Activated naive CD8-positive, alpha-beta T cell treated with anti-CD3 and anti-CD28 coated beads, Interleukin-2, amount 10 ng/mL, durations not matched to agents 7 days and 5 days (primary cell): ENCODE measurements around the gene SPATA6. TPM values are rescaled to one million over a fixed set of nuclear protein-coding genes. Genes with fewer than 3 reads are reported as not detected.
"Not testable (repeated sequence)": the region's sequence is repeated elsewhere in the genome, so short reads cannot be mapped to it uniquely, and the experiment has no call there.

Experiments
- ATAC-seq: fragments of 150-1000 bp; cut with Tn5 transposase; one replicate; pipeline ENCODE4 v1.10.0; 2021; ENCODE audit warnings: low read depth, moderate library complexity
- POLR2A ChIA-PET: fragments of 350-600 bp; sonication (Branson Sonifier 250); formaldehyde crosslinking; loops from one replicate; lab custom pipeline; 2021; ENCODE audit warnings: antibody characterized with exemption; lab: Charles Lee
- DNase-seq: peaks from one replicate; pipeline ENCODE4 v3.0.0; 2021
- H3K27ac Mint-ChIP-seq: one replicate; pipeline ENCODE4 v1.8.0; 2022; ENCODE audit warnings: mild to moderate bottlenecking, mixed read lengths
- H3K27me3 Mint-ChIP-seq: one replicate; pipeline ENCODE4 v1.8.0; 2022; ENCODE audit warnings: mild to moderate bottlenecking, moderate library complexity, mixed read lengths
- H3K36me3 Mint-ChIP-seq: one replicate; pipeline ENCODE4 v1.8.0; 2021; ENCODE audit warnings: mild to moderate bottlenecking, mixed read lengths
- H3K4me1 Mint-ChIP-seq: one replicate; pipeline ENCODE4 v1.8.0; 2021; ENCODE audit warnings: mixed read lengths
- H3K4me3 Mint-ChIP-seq: one replicate; pipeline ENCODE4 v1.8.0; 2022; ENCODE audit warnings: mild to moderate bottlenecking, moderate library complexity, mixed read lengths
- H3K9me3 Mint-ChIP-seq: one replicate; pipeline ENCODE4 v1.8.0; 2021; ENCODE audit warnings: mixed read lengths
- total RNA-seq, 2 experiments: library from RNA; stranded (reverse); gene quantifications; one replicate each; pipeline ENCODE4 v1.2.3, GENCODE V29; 2021

The SPATA6 gene
- total RNA-seq, 2 experiments from 2014 or later, result 0.83 to 1.9 TPM

- Mint-ChIP-seq H3K9me3 (no peaks in the 10 kb centered on the region), H3K27ac (no peak overlapping the region), H3K4me1 (no peaks in the 10 kb centered on the region), H3K4me3 (no peak overlapping the region), H3K36me3 (no peaks in the 10 kb centered on the region), H3K27me3 (peaks cover 2% of the 10 kb centered on the region)
- ATAC-seq, result no peak
- DNase-seq, result no peak
- POLR2A ChIA-PET, result no interaction called here
Observed at GRCh38 chr1:48292706-48293105, 179.3 kb downstream of the SPATA6 start.

- peaks cover 2% of the 10 kb centered on the region for H3K27me3 Mint-ChIP-seq
- POLR2A ChIA-PET, result no interaction called here
Observed at GRCh38 chr1:48291421-48291820, 180.6 kb downstream of the SPATA6 start.

GRCh38 chr1:48285525-48285924 is 186.5 kb downstream of the SPATA6 start:
- Mint-ChIP-seq H3K27me3 (no peaks in the 10 kb centered on the region), H3K36me3 (no peaks in the 10 kb centered on the region), H3K27ac (no peak overlapping the region), H3K4me3 (no peak overlapping the region), H3K4me1 (no peaks in the 10 kb centered on the region), H3K9me3 (peaks cover 2% of the 10 kb centered on the region)
- DNase-seq, result no peak
- ATAC-seq, result no peak
- POLR2A ChIA-PET, result no interaction called here

More at GRCh38 chr1:48291421-48291820, 180.6 kb downstream of the SPATA6 start:
- DNase-seq, result no peak
- Mint-ChIP-seq H3K27ac (no peak overlapping the region), H3K9me3 (no peaks in the 10 kb centered on the region), H3K4me1 (no peaks in the 10 kb centered on the region), H3K4me3 (no peak overlapping the region), H3K36me3 (no peaks in the 10 kb centered on the region)
- ATAC-seq, result no peak

- DNase-seq, ATAC-seq, POLR2A ChIA-PET, H3K4me3 Mint-ChIP-seq, H3K27ac Mint-ChIP-seq, H3K27me3 Mint-ChIP-seq, H3K36me3 Mint-ChIP-seq, H3K4me1 Mint-ChIP-seq, H3K9me3 Mint-ChIP-seq: not testable (repeated sequence)
Observed at GRCh38 chr1:48284696-48285420, 187.1 kb downstream of the SPATA6 start.

- ATAC-seq, H3K36me3 Mint-ChIP-seq, H3K27me3 Mint-ChIP-seq, H3K27ac Mint-ChIP-seq, H3K4me3 Mint-ChIP-seq, H3K9me3 Mint-ChIP-seq, H3K4me1 Mint-ChIP-seq, DNase-seq, POLR2A ChIA-PET: not testable (repeated sequence)
Observed at GRCh38 chr1:48282329-48282728, 189.7 kb downstream of the SPATA6 start.

- H3K4me3 Mint-ChIP-seq, ATAC-seq, H3K27me3 Mint-ChIP-seq, H3K9me3 Mint-ChIP-seq, H3K36me3 Mint-ChIP-seq, H3K27ac Mint-ChIP-seq, DNase-seq, POLR2A ChIA-PET, H3K4me1 Mint-ChIP-seq: not testable (repeated sequence)
Observed at GRCh38 chr1:48277437-48277836, 194.6 kb downstream of the SPATA6 start.

GRCh38 chr1:48266576-48266975 is 205.4 kb downstream of the SPATA6 start:
- ATAC-seq (no peak), DNase-seq (no peak)
- H3K27me3 Mint-ChIP-seq, result peaks cover 5% of the 10 kb centered on the region
- no peak overlapping the region for H3K4me3 Mint-ChIP-seq
- no peaks in the 10 kb centered on the region for H3K4me1 Mint-ChIP-seq
- no peak overlapping the region for H3K27ac Mint-ChIP-seq
- no peaks in the 10 kb centered on the region for H3K9me3 Mint-ChIP-seq
- POLR2A ChIA-PET, result no interaction called here
- no peaks in the 10 kb centered on the region for H3K36me3 Mint-ChIP-seq

- no peak for DNase-seq
- Mint-ChIP-seq H3K36me3 (no peaks in the 10 kb centered on the region), H3K9me3 (no peaks in the 10 kb centered on the region), H3K27ac (no peak overlapping the region), H3K27me3 (peaks cover 6% of the 10 kb centered on the region), H3K4me3 (no peak overlapping the region), H3K4me1 (no peaks in the 10 kb centered on the region)
- POLR2A ChIA-PET, result no interaction called here
- no peak for ATAC-seq
Observed at GRCh38 chr1:48263041-48263440, 209.0 kb downstream of the SPATA6 start.

GRCh38 chr1:48261881-48262400 is 210.1 kb downstream of the SPATA6 start:
- Mint-ChIP-seq H3K9me3 (no peaks in the 10 kb centered on the region), H3K27me3 (peaks cover 6% of the 10 kb centered on the region), H3K4me1 (no peaks in the 10 kb centered on the region), H3K36me3 (no peaks in the 10 kb centered on the region), H3K4me3 (no peak overlapping the region), H3K27ac (no peak overlapping the region)
- ATAC-seq (no peak), DNase-seq (no peak)
- POLR2A ChIA-PET, result no interaction called here

- no peaks in the 10 kb centered on the region for H3K9me3 Mint-ChIP-seq
- no peak overlapping the region for H3K4me3 Mint-ChIP-seq
- peaks cover 2% of the 10 kb centered on the region for H3K4me1 Mint-ChIP-seq
- no peaks in the 10 kb centered on the region for H3K36me3 Mint-ChIP-seq
- DNase-seq, result no peak
- POLR2A ChIA-PET, result no interaction called here
- peaks cover 7% of the 10 kb centered on the region for H3K27me3 Mint-ChIP-seq
- ATAC-seq, result no peak
- H3K27ac Mint-ChIP-seq, result no peak overlapping the region
Observed at GRCh38 chr1:48258106-48258505, 213.9 kb downstream of the SPATA6 start.

GRCh38 chr1:48254254-48254653 is 217.8 kb downstream of the SPATA6 start:
- Mint-ChIP-seq H3K4me1 (peaks cover 18% of the 10 kb centered on the region), H3K27ac (no peak overlapping the region), H3K9me3 (no peaks in the 10 kb centered on the region), H3K27me3 (peaks cover 2% of the 10 kb centered on the region), H3K36me3 (no peaks in the 10 kb centered on the region), H3K4me3 (no peak overlapping the region)
- POLR2A ChIA-PET, result no interaction called here
- DNase-seq (no peak), ATAC-seq (no peak)

GRCh38 chr1:48251821-48252220 is 220.2 kb downstream of the SPATA6 start:
- H3K4me1 Mint-ChIP-seq, result peaks cover 18% of the 10 kb centered on the region
- no peak overlapping the region for H3K27ac Mint-ChIP-seq
- peaks cover 5% of the 10 kb centered on the region for H3K27me3 Mint-ChIP-seq
- no peak for DNase-seq
- no peaks in the 10 kb centered on the region for H3K9me3 Mint-ChIP-seq
- POLR2A ChIA-PET, result no interaction called here
- no peaks in the 10 kb centered on the region for H3K36me3 Mint-ChIP-seq
- H3K4me3 Mint-ChIP-seq, result no peak overlapping the region
- ATAC-seq, result no peak

- Mint-ChIP-seq H3K4me3 (no peak overlapping the region), H3K4me1 (peaks cover 18% of the 10 kb centered on the region), H3K27me3 (peaks cover 4% of the 10 kb centered on the region), H3K9me3 (no peaks in the 10 kb centered on the region), H3K27ac (no peak overlapping the region), H3K36me3 (no peaks in the 10 kb centered on the region)
- ATAC-seq (no peak), DNase-seq (no peak)
- POLR2A ChIA-PET, result no interaction called here
Observed at GRCh38 chr1:48251323-48251722, 220.7 kb downstream of the SPATA6 start.

- ATAC-seq (no peak), DNase-seq (no peak)
- peaks cover 4% of the 10 kb centered on the region for H3K27me3 Mint-ChIP-seq
- H3K4me3 Mint-ChIP-seq, result no peak overlapping the region
- no peak overlapping the region for H3K27ac Mint-ChIP-seq
- no peaks in the 10 kb centered on the region for H3K36me3 Mint-ChIP-seq
- peaks cover 18% of the 10 kb centered on the region for H3K4me1 Mint-ChIP-seq
- no peaks in the 10 kb centered on the region for H3K9me3 Mint-ChIP-seq
- POLR2A ChIA-PET, result no interaction called here
Observed at GRCh38 chr1:48250572-48250971, 221.4 kb downstream of the SPATA6 start.
